Stomach (tissue), 4 donors: ENCODE results near the gene BPGM.

ENCODE experiments used
- EP300 ChIP-seq: sonication (generic); formaldehyde crosslinking; IDR thresholded peaks from one replicate; pipeline ENCODE4 v1.6.1; 2017; ENCODE audit warnings: antibody characterized with exemption
- POLR2A ChIP-seq, 4 donors: fragments of 450-650 bp; IDR thresholded peaks; one replicate each; pipeline ENCODE4 v1.6.1; 2016; ENCODE audit warnings: antibody characterized with exemption in 4 of 4, control low read depth in 2 of 4, mild to moderate bottlenecking in 1 of 4, moderate library complexity in 1 of 4
- POLR2AphosphoS5 ChIP-seq, 3 donors: sonication (generic); formaldehyde crosslinking; IDR thresholded peaks; one replicate each; pipeline ENCODE4 v1.6.1; 2016; ENCODE audit warnings: antibody characterized with exemption in 3 of 3
- TF ChIP-seq, protein P1 (sequence below), 7 experiments: fragments of 450-650 bp in 4 of 7; fragments of 200-600 bp in 3 of 7; sonication (generic) in 3 of 7; IDR thresholded peaks; one replicate each; pipeline ENCODE4 v1.5.1; 2016 to 2019; ENCODE audit warnings: antibody characterized with exemption in 7 of 7, control low read depth in 2 of 7, mild to moderate bottlenecking in 1 of 7

DNA sequence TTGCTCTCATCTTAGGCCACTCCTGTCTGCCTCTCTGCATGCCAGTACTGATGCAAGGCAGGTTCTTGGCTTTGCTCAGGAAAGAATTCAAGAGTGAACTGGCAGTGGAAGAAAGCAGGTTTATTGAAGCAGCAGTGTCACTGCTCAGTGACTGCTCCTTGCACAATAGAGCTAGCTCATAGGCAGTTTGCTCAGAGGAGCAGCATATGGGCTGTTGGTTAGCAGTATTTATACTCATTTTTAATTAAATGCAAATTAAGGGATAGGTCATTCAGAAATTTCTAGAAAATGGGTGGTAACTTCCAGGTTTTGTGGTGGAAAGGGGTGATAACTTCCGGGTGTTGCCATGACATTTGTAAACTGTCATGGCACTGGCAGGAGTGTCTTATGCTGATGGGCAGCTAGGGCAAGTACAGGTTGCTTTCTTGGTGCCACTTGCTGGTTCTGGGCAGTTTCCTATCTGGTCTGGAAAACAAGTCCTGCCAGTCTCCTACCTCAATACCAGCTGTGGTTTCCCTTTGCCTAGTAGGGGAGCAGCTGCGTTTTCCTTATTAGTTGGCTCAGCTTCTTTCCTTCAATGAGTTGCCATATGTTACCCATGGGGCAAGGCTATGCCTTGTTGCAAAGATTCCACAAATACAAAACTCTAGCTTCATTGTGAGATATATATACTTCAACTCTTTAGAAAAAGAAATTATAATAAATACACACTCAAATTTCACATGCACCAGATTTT, 68.0 kb downstream of the BPGM start:
- TF ChIP-seq, protein P1, sequence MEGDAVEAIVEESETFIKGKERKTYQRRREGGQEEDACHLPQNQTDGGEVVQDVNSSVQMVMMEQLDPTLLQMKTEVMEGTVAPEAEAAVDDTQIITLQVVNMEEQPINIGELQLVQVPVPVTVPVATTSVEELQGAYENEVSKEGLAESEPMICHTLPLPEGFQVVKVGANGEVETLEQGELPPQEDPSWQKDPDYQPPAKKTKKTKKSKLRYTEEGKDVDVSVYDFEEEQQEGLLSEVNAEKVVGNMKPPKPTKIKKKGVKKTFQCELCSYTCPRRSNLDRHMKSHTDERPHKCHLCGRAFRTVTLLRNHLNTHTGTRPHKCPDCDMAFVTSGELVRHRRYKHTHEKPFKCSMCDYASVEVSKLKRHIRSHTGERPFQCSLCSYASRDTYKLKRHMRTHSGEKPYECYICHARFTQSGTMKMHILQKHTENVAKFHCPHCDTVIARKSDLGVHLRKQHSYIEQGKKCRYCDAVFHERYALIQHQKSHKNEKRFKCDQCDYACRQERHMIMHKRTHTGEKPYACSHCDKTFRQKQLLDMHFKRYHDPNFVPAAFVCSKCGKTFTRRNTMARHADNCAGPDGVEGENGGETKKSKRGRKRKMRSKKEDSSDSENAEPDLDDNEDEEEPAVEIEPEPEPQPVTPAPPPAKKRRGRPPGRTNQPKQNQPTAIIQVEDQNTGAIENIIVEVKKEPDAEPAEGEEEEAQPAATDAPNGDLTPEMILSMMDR (IDR thresholded peaks at IDR 0.05) = no peak
- TF ChIP-seq POLR2AphosphoS5 (IDR thresholded peaks at IDR 0.05) (no peak), POLR2A (IDR thresholded peaks at IDR 0.05) (no peak), EP300 (no peak)
